ENCODE measurements around the gene GNB2. TPM values are rescaled to one million over a fixed set of nuclear protein-coding genes. Genes with fewer than 3 reads are reported as not detected.
A peak's percentile ranks its signal among the peaks of the same experiment; 100 is the strongest.
"Not testable (repeated sequence)": the region's sequence is repeated elsewhere in the genome, so short reads cannot be mapped to it uniquely, and the experiment has no call there.

Gene GNB2
- total RNA-seq, 2 donors from 2014 or later = 181 to 271 TPM

DNA sequence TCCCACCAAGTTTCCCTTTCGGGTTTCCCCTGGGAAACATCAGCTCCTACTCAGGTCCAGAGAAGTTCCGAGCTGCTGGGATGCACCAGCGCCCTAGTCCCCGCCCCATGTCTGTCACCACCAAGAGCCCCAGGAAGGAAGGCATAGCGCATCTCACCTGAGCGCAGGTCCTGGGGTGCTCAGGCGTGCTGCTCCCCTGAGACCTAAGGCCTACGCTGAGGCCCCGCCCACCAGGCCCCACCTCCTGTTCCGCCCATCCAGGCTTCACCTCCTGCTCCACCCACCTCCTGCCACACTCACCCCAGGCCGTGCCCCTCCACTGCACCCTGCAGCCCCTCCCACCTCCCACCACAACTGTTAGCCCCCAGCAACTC lies 31.0 kb upstream of the GNB2 start:
- no peak overlapping the region for H3K4me3 Mint-ChIP-seq
- peaks cover 4% of the 10 kb centered on the region for H3K27me3 Mint-ChIP-seq
- ATAC-seq (replicated peaks) = peak; percentile 77
- no peaks in the 10 kb centered on the region for H3K4me1 Mint-ChIP-seq
- H3K36me3 Mint-ChIP-seq (ENCODE audit: low read depth) = no peaks in the 10 kb centered on the region
- H3K27ac Mint-ChIP-seq = no peak overlapping the region
- H3K9me3 Mint-ChIP-seq = no peaks in the 10 kb centered on the region

DNA sequence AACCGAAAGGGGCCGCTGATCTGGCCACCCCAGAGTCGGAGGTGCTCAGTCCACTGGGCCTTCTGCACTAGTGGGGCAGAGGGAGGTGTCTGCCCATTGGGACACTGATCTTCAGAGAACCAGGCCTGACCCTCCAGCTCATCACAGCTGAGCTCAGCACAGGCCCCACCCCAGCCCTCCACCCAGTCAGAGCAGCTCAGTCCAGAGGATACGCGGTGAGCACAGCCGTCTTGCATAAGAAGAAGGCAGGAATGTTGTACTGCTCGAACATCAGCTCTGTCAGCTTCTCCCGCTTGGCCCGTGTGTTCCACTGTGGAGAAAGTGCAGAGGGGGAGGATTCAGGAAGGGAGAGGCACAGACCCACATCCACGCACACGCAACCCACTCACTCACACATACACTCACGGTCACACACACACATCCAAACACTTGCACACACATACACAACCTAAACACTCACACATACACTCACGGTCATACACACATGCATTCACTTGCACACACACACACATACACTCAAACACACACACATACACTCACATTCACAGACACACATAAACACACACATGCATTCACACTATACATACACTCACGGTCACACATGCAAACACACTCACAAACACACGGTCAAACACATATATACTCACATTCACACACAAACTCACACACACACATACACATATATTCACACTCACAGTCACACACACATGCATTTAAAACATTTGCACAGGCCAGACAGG lies 23.5 kb upstream of the GNB2 start:
- Mint-ChIP-seq H3K4me1 (peaks cover 5% of the 10 kb centered on the region), H3K4me3 (no peak overlapping the region), H3K9me3 (no peaks in the 10 kb centered on the region), H3K27me3 (peaks cover 21% of the 10 kb centered on the region), H3K27ac (no peak overlapping the region), H3K36me3 (ENCODE audit: low read depth) (no peaks in the 10 kb centered on the region)
- no peak for ATAC-seq (replicated peaks)

DNA sequence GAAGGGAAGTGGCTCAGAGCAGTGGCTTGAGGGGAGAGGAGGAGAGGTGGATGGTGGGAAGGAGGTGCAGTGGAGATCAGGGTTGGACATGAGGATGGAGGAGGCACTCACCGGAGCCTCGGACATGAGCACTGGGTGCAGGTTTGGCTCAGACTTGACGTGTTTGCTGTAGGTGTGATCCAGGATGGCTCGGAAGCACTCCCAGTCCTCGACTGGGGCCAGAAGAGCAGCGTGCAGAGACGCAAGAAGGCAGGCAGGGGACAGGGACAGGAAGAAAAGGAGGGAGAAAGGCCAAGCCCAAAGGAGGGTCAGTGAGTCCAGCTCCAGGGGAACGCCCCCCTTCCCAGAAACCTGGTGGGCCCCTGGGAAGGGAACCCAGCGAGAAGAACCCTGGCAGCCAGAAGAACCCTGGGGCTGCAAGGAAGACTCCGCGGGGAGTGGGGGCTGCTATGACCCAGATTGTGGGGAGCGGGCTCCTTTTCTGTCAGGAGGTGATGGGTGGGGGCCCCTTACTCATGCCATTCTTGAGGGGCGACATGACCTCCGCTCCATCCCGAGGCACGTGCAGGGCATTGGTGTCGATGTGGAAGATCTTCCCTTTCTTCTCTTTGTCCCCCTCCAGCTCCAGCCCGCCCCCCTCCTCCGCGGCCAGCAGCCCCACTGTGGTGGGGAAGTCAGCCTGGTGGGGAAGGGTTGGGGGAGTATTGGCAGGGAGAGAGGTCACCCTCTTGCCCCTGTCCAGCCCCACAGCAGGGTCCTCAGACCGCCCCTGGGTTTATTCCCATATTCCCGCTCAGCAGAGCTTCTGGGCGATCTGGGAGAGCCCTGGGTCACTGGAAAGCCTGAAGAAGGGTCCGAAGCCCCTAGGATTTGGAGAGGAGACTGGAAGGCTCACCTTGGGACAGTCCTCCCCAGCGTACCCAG lies 18.4 kb upstream of the GNB2 start:
- Mint-ChIP-seq H3K4me1 (peaks cover 5% of the 10 kb centered on the region), H3K4me3 (no peak overlapping the region), H3K27me3 (peaks cover 30% of the 10 kb centered on the region), H3K27ac (no peak overlapping the region), H3K9me3 (no peaks in the 10 kb centered on the region), H3K36me3 (ENCODE audit: low read depth) (no peaks in the 10 kb centered on the region)
- ATAC-seq (replicated peaks) = no peak

DNA sequence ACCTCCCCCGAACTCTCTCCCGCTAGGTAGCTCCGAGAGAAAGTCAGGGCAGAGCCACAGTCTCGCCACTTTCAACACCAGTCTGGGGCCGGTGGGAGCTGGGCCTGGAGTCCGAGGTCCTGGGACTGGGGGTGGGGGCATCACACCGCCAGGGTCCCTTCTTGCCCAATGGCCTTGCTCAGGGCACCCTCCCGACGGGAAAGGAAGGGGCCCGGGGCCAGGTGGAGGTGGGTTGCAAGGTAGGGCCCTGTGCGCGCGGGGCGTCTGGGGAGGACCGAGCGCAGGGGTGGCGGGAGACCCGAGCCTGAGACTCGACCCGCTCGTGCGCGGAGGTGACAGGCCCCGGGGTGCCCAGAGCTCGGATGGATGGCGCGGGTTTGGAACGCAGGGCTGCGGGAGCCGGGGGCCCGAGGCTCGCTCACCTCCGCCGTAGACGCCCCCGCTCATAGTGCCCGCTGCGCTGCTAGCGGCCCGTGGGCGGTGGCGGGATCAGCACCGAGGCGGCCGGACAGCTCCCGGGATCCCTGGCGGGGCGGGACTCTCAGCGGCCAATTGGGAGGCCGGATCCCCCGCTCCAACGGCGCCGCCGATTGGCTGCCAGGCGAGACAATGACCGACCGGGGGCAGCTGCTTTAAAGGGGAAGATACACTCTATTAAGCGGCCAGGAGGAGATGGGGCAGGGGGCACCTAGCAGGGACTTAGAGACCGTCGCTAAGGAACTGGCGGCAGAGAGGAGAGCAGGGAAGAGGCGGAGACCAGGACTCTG lies 17.4 kb upstream of the GNB2 start, which contains the start of gene ACTL6B:
Gene ACTL6B, minus strand, starts transcription at position 541 of the 767 bp plus-strand sequence. Its CDS starts 94 bp downstream, at position 447.
- no peaks in the 10 kb centered on the region for H3K36me3 Mint-ChIP-seq (ENCODE audit: low read depth)
- peak; percentile 49 for ATAC-seq (replicated peaks)
- no peaks in the 10 kb centered on the region for H3K9me3 Mint-ChIP-seq

DNA sequence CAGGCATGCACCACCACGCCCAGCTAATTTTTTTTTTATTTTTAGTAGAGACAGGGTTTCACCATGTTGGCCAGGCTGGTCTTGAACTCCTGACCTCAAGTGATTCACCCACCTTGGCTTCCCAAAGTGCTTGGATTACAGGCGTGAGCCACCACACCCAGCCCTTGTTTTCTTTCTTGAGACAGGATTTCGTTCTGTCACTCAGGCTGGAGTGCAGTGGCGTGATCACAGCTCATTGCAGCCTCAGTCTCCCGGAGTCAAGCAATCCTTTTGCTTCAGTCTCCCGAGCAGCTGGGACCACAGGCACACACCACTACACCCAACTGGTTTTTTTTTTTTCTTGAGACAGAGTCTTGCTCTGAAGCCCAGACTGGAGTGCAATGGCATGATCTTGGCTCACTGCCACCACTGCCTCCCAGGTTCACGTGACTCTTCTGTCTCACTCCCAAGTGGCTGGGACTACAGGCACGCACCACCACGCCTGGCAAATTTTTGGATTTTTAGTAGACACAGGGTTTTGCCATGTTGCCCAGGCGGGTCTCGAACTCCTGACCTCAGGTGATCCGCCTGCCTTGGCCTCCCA lies 11.3 kb upstream of the GNB2 start:
- peaks cover 11% of the 10 kb centered on the region for H3K27me3 Mint-ChIP-seq
- H3K9me3 Mint-ChIP-seq, H3K27ac Mint-ChIP-seq: not testable (repeated sequence)

More for the DNA sequence above, 17.4 kb upstream of the GNB2 start, which contains the start of gene ACTL6B:
- no peak within 1 kb of the TSS for H3K4me3 Mint-ChIP-seq
- no peak within 1 kb of the TSS for H3K27ac Mint-ChIP-seq
- H3K4me1 Mint-ChIP-seq = peaks cover 5% of the 10 kb centered on the region
- H3K27me3 Mint-ChIP-seq = peaks cover 25% of the 10 kb centered on the region

DNA sequence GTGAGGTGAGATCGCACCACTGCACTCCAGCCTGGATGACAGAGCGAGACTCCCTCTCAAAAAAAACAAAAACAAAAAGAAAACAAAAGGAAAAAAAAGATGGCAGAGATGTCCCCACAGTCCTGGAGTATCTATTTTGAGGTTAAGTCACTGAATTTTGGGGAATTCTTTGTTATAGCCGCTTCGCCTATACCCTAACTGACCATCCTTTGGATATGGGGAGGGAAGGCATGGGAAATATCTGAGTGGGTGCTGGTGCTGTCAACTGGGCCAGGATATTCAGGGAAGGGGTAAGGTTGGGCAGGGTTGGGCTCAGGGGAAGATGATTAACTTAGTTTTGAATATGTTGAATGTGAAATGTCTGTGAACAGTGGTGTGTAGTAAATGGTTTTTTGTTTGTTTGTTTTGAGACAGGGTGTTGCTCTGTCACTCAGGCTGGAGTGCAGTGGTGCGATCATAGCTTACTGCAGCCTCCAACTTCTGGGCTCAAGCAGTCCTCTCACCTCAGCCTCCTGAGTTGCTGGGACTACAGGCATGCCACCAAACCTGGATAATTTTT lies 8.3 kb upstream of the GNB2 start:
- Mint-ChIP-seq H3K4me1 (peaks cover 4% of the 10 kb centered on the region), H3K9me3 (no peaks in the 10 kb centered on the region), H3K27ac (no peak overlapping the region), H3K36me3 (ENCODE audit: low read depth) (no peaks in the 10 kb centered on the region), H3K27me3 (peaks cover 3% of the 10 kb centered on the region), H3K4me3 (no peak overlapping the region)
- no peak for ATAC-seq (replicated peaks)

More for the DNA sequence above, 11.3 kb upstream of the GNB2 start:
- not testable (repeated sequence) for H3K4me3 Mint-ChIP-seq; H3K4me1 Mint-ChIP-seq; ATAC-seq (replicated peaks); H3K36me3 Mint-ChIP-seq (ENCODE audit: low read depth)

DNA sequence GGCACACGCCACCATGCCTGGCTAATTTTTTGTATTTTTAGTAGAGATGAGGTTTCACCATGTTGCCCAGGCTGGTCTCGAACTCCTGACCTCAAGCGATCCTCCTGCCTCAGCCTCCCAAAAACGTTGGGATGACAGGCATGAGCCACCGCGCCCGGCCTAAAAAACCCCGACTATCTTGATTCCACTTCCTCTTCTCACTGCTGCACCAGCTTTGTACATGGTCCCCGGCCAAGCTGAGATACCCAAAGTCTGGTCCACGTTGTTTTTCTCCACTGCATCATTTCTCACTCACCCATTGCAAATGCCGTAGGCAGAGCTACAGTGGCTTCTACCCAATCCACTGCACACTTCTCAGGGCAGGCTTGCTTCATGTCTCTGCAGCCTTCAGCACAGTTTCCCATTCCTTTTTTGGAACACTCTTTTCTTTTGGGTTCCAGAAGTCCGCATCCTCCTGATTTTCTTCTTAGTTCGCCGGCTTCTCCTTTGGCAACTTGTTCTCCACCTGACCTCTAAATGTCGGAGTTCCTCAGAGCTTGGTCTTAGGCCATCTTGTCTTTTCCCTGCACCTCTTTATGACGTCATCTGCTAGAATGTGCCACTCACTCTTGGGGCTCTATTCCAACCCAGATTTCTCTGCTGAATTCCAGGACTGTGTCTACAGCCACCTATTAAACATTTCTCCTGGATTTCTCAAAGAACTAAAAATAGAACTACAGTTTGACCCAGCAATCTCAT lies 6.0 kb upstream of the GNB2 start:
- H3K27ac Mint-ChIP-seq = no peak overlapping the region
- no peak overlapping the region for H3K4me3 Mint-ChIP-seq
- no peaks in the 10 kb centered on the region for H3K36me3 Mint-ChIP-seq (ENCODE audit: low read depth)
- no peak for ATAC-seq (replicated peaks)
- peaks cover 4% of the 10 kb centered on the region for H3K4me1 Mint-ChIP-seq
- no peaks in the 10 kb centered on the region for H3K9me3 Mint-ChIP-seq
- H3K27me3 Mint-ChIP-seq = no peaks in the 10 kb centered on the region

DNA sequence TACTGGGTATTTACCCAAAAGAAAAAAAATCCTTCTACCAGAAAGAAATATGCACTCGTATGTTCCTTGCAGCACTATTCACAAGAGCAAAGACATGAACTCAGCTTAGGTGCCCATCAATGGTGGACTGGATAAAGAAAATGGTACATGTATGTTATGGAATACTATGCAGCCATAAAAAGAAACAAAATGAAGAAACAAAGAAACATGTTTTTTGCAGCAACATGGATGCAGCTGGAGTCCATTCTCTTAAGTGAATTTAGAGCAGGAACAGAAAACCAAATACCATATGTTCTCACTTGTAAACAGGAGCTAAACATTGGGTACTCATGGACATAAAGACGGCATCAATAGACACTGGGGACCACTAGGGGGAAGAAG lies 5.5 kb upstream of the GNB2 start:
- Mint-ChIP-seq H3K4me1 (peaks cover 4% of the 10 kb centered on the region), H3K4me3 (no peak overlapping the region)

DNA sequence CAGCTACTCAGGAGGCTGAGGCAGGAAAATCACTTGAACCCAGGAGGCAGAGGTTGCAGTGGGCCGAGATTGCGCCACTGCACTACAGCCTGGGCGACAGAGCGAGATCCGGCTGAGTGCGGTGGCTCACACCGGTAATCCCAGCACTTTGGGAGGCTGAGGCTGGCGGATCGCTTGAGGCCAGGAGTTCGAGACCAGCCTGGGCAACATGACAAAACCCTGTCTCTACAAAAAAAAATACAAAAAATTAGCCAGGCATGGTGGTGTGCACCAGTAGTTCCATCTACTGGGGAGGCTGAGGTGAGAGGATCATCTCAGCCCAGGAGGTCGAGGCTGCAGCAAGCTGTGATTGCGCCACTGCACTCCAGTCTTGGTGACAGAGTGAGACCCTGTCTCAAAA lies 4.4 kb upstream of the GNB2 start:
- H3K4me3 Mint-ChIP-seq; H3K27me3 Mint-ChIP-seq; H3K4me1 Mint-ChIP-seq; H3K27ac Mint-ChIP-seq; H3K36me3 Mint-ChIP-seq (ENCODE audit: low read depth); ATAC-seq (replicated peaks); H3K9me3 Mint-ChIP-seq: not testable (repeated sequence)

More for the DNA sequence above, 5.5 kb upstream of the GNB2 start:
- no peaks in the 10 kb centered on the region for H3K9me3 Mint-ChIP-seq
- H3K27me3 Mint-ChIP-seq = no peaks in the 10 kb centered on the region
- H3K27ac Mint-ChIP-seq = no peak overlapping the region
- ATAC-seq (replicated peaks) = no peak
- H3K36me3 Mint-ChIP-seq (ENCODE audit: low read depth) = no peaks in the 10 kb centered on the region

DNA sequence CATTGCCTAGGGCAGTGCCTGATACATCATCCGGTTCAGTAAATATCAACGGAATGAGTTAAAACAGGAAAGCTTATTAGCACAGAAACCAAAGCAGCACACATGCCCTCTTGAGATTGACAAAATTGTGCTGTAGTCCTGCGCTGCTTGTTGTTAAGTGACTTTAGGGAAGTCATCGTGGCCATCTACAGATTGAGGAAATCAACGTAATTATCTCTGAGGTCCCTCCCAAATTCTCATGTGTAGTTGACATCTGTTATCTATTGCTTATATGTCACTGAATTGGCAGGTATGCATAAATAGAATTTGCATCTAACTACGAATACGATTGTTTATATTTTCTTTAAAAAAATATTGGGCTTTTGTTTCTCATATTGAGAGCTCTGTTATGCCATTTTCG lies 3.5 kb upstream of the GNB2 start:
- Mint-ChIP-seq H3K4me1 (peaks cover 4% of the 10 kb centered on the region), H3K27ac (no peak overlapping the region), H3K4me3 (no peak overlapping the region), H3K27me3 (no peaks in the 10 kb centered on the region), H3K9me3 (no peaks in the 10 kb centered on the region), H3K36me3 (ENCODE audit: low read depth) (peaks cover 11% of the 10 kb centered on the region)
- ATAC-seq (replicated peaks) = no peak

DNA sequence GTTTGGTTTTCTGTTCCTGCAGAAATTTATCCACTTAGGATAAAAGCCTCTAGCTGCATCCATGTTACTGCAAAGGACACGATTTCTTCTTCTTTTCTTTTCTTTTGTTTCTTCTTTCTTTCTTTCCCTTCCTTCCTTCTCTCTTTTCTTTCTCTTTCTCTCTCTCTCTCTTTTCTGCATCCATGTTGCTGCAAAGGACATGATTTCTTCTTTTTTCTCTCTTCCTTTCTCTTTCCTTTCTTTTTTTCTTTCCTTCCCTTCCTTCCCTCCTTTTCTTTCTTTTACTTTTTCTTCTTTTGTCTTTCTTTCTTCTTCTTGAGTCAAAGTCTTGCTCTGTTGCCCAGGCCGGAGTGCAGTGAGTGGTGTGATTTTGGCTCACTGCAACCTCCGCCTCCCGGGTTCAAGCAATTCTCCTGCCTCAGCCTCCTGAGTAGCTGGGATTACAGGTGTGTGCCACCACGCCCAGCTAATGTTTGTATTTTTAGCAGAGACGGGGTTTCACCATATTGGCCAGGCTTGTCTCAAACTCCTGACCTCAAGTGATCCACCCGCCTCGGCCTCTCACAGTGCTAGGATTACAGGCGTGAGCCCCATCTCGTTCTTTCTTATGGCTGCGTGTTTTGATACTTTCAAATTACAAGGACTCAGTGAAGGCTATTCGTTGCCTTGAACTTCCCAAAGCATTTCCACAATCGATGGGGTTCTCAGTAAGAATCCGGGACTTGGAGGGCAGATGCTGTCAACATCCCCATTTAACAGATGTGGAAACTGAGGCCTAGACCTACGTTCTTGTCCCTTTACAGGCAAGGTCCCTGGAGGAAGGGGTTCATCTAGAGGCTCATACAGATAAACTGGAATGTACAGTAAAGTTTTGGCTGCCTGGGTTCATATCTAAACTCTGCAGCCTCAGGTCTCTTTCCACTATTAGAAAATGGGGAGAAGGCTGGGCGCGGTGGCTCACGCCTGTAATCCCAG lies 1.9 kb upstream of the GNB2 start:
- Mint-ChIP-seq H3K27ac (no peak overlapping the region), H3K36me3 (ENCODE audit: low read depth) (peaks cover 17% of the 10 kb centered on the region), H3K9me3 (no peaks in the 10 kb centered on the region), H3K4me3 (peak overlapping the region; percentile 93), H3K27me3 (no peaks in the 10 kb centered on the region), H3K4me1 (peaks cover 8% of the 10 kb centered on the region)
- no peak for ATAC-seq (replicated peaks)

DNA sequence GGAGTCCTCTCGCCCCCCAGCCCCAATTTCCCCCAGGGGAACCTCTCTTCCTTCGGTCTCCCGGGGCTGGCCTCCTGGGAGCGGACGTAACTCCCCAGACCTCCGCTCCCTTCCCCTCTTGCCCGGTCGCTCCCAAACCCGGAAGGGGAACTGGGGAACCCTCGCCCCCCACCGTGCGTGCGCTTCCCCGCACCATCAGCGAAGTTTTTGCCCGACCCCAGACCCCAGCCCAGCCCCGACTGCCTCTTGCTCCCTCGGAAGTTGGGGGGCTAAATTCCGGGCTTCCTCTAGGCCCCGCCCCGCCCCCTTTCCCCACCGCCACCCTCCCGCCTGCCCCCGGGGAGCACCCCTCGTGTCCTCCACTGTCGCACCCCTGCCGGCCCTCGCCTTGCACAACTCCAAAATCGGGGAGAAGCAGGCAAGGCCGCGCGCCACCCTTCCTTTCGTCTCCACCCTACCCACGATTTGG lies 436 bp downstream of the GNB2 start:
- Mint-ChIP-seq H3K4me3 (peak overlapping the region; percentile 93), H3K9me3 (no peaks in the 10 kb centered on the region), H3K27ac (peak overlapping the region; percentile 88), H3K4me1 (peaks cover 15% of the 10 kb centered on the region), H3K27me3 (no peaks in the 10 kb centered on the region), H3K36me3 (ENCODE audit: low read depth) (peaks cover 39% of the 10 kb centered on the region)
- ATAC-seq (replicated peaks) = no peak
